Measurements from ENCODE around the gene KBTBD12.

The KBTBD12 gene

GRCh38 chr3:127953091-127954035 lies 38.3 kb downstream of the KBTBD12 start:
- no peak overlapping the region for H3K27ac ChIP-seq
- TF ChIP-seq CTCF (conservative IDR thresholded peaks at IDR 0.05), result no peak

- no peak for TF ChIP-seq CTCF (conservative IDR thresholded peaks at IDR 0.05)
- no peak overlapping the region for H3K27ac ChIP-seq
Measured at GRCh38 chr3:127954640-127955039, 39.6 kb downstream of the KBTBD12 start.

DNA sequence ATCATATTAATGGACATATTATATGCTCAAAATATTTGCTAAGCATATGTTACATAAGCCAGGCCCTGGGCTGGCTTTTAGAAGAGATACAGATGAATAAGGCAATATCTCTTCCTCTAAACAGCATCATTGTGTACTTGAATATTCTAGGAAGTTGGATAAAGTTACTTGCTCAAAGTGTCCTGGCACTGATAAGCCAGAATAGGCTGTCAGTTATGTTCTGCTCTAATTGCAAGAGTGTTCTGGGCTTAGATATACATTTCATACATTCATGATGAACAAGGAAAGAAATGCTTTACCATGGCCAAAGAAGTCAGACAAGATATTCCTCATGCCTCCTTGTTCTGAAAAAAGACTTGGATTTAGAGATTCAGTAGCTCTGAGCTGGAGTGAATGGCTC lies 40.7 kb downstream of the KBTBD12 start:
- TF ChIP-seq CTCF (conservative IDR thresholded peaks at IDR 0.05), result no peak

DNA sequence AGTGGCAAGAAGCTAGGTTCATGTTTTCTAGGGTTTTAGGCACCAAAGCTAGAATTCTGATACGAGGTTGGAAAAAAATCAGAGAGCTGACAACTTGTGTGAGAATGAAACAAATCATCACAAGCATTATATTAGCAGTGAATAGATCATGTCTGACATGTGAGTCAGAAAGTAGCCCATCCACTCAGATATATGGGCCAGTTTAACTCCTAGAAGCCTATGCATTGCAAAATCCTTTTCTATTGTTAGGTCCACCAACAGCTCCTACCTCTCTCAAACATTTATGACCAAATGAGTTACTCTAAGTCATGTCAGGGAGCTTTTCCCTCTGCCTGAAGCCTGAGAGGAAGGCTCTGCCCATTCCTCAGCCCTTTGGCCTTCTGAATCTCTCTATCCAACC lies 44.0 kb downstream of the KBTBD12 start:
- TF ChIP-seq CTCF (conservative IDR thresholded peaks at IDR 0.05), result no peak
- H3K27ac ChIP-seq, result peak overlapping the region; percentile 19

More for the DNA sequence above, 40.7 kb downstream of the KBTBD12 start:
- H3K27ac ChIP-seq, result no peak overlapping the region

GRCh38 chr3:127959873-127960272 lies 44.8 kb downstream of the KBTBD12 start:
- peak; percentile 77 for TF ChIP-seq CTCF (conservative IDR thresholded peaks at IDR 0.05)
- peak overlapping the region; percentile 19 for H3K27ac ChIP-seq

GRCh38 chr3:127960421-127960965 lies 45.5 kb downstream of the KBTBD12 start:
- no peak overlapping the region for H3K27ac ChIP-seq
- TF ChIP-seq CTCF (conservative IDR thresholded peaks at IDR 0.05), result no peak

DNA sequence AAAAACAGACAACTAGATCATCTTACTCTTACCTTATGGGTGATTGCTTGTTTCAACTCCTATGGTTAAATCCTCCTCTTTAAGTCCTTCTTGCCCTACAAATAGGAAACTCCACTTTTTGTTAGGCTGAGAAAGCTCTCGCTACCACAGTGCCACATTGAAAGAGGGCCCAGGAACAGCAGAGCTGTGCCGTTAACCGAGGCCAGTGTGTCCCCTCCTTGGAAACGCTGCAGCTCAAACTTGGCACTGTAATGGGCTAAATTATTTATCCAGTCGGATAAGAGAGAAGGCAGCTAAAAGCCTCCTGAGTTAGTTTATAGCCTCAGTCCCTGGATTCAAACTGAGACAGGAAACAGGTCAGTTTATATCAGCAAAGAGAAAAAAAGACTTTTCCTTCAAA lies 46.1 kb downstream of the KBTBD12 start:
- no peak overlapping the region for H3K27ac ChIP-seq
- TF ChIP-seq CTCF (conservative IDR thresholded peaks at IDR 0.05), result no peak
